K562 (cell line): ENCODE results near the gene IFI6. TPM values are rescaled to one million over a fixed set of nuclear protein-coding genes. Genes with fewer than 3 reads are reported as not detected.

Source experiments
- ATAC-seq: fragments of 200-7000 bp; cut with Tn5 transposase; 3 replicates; pipeline ENCODE4 v1.9.1; 2020; ENCODE audit warnings: moderate library complexity
- BruUV-seq: library from RNA; stranded (reverse); fragments of 400-500 nt; replicated peaks from 2 replicates; lab custom pipeline; 2021; lab: Mats Ljungman, UMichigan
- CTCF ChIA-PET: fragments of 300-600 bp; formaldehyde crosslinking; extraction: SDS; loops from one replicate; lab custom pipeline; 2021; ENCODE audit warnings: low intra/inter-chr PET ratio; lab: Yijun Ruan, JAX
- POLR2A ChIA-PET: fragments of 300-600, 350-650 bp; sonication (Branson Sonifier 250); formaldehyde crosslinking; extraction: SDS; loops from one replicate; lab custom pipeline; 2021; ENCODE audit warnings: antibody characterized with exemption, inconsistent platforms; lab: Yijun Ruan, JAX
- DNase-seq, 4 experiments: peaks; one replicate each; pipeline versions ENCODE4 v3.0.0 to v3.0.0-alpha.2; 2011 to 2018; ENCODE audit warnings: low spot score in 3 of 4, mixed read lengths in 3 of 4; ENCODE audit errors: extremely low read depth in 1 of 4
- FAIRE-seq: peaks from 2 replicates; lab custom pipeline; 2011; peaks lifted over from hg19 to GRCh38; lab: Jason Lieb, UNC
- H2AFZ ChIP-seq: 2 replicates; pipeline ENCODE4 v1.6.0; 2011; ENCODE audit warnings: low read depth, low read length, control low read depth, inconsistent platforms
- H3K27ac ChIP-seq: fragments of 200-600 bp; 3 replicates; pipeline ENCODE4 v1.8.0; 2011; ENCODE audit warnings: low read depth, mild to moderate bottlenecking, control low read depth, inconsistent platforms, low read length, moderate library complexity, mixed read lengths; ENCODE audit errors: extremely low read depth
- H3K27me3 ChIP-seq, 2 experiments: fragments of 300-600 bp in 1 of 2; 2 replicates in 1 of 2; 3 replicates in 1 of 2; pipeline versions ENCODE4 v1.6.0 to v1.8.0; 2011; ENCODE audit warnings: inconsistent platforms in 2 of 2, low read length in 2 of 2, mild to moderate bottlenecking in 1 of 2, mixed read lengths in 1 of 2, moderate library complexity in 1 of 2; ENCODE audit not compliant: control insufficient read depth in 2 of 2, insufficient read depth in 2 of 2
- H3K36me3 ChIP-seq: fragments of 300-600 bp; 3 replicates; pipeline ENCODE4 v1.8.0; 2011; ENCODE audit warnings: mild to moderate bottlenecking, low read length, inconsistent platforms; ENCODE audit not compliant: control insufficient read depth, insufficient read depth
- H3K4me1 ChIP-seq, 2 experiments: fragments of 200-600 bp in 1 of 2; replicated peaks in 1 of 2; 2 replicates in 1 of 2; 3 replicates in 1 of 2; pipeline versions ENCODE4 v1.5.1 to v1.8.0; 2011; ENCODE audit warnings: inconsistent platforms in 2 of 2, low read length in 2 of 2, mild to moderate bottlenecking in 1 of 2, mixed read lengths in 1 of 2, moderate library complexity in 1 of 2; ENCODE audit not compliant: control insufficient read depth in 2 of 2, insufficient read depth in 2 of 2
- H3K4me2 ChIP-seq: 2 replicates; pipeline ENCODE4 v1.6.1; 2011; ENCODE audit warnings: low read length, control low read depth, inconsistent platforms, mixed read lengths; ENCODE audit not compliant: insufficient read depth
- H3K4me3 ChIP-seq: fragments of 200-600 bp; sonication (generic), shearing (Covaris generic); 2 replicates; pipeline ENCODE4 v1.5.1; 2016; ENCODE audit warnings: control low read depth, inconsistent platforms
- H3K79me2 ChIP-seq: fragments of 200-600 bp; 3 replicates; pipeline ENCODE4 v1.8.0; 2011; ENCODE audit warnings: low read length, inconsistent platforms; ENCODE audit not compliant: control insufficient read depth, insufficient read depth
- H3K9ac ChIP-seq, 2 experiments: 2 replicates each; pipeline versions ENCODE4 v1.6.0 to v1.6.1; 2011; ENCODE audit warnings: low read depth in 2 of 2, low read length in 2 of 2, control low read depth in 1 of 2, inconsistent platforms in 1 of 2, mild to moderate bottlenecking in 1 of 2, mixed read lengths in 1 of 2; ENCODE audit not compliant: insufficient read depth in 1 of 2
- H3K9me1 ChIP-seq: one replicate; pipeline ENCODE4 v1.6.0; 2011; ENCODE audit warnings: inconsistent platforms, mild to moderate bottlenecking, low read length, moderate library complexity; ENCODE audit not compliant: control insufficient read depth, insufficient read depth
- H3K9me3 ChIP-seq: replicated peaks from 2 replicates; pipeline ENCODE4 v1.5.1; 2011; ENCODE audit warnings: low read depth, low read length, inconsistent platforms; ENCODE audit not compliant: control insufficient read depth, insufficient read depth
- H4K20me1 ChIP-seq: replicated peaks from 2 replicates; pipeline ENCODE4 v1.6.1; 2011; ENCODE audit warnings: low read length, inconsistent platforms, mixed read lengths; ENCODE audit not compliant: control insufficient read depth, insufficient read depth
- DIDO1 ChIP-seq: fragments of 450-650 bp; IDR thresholded peaks from 2 replicates; pipeline ENCODE4 v1.6.1; 2016; ENCODE audit warnings: low read depth, missing biosample characterization, missing genetic modification characterization
- MEIS2 ChIP-seq: fragments of 450-650 bp; IDR thresholded peaks from 2 replicates; pipeline ENCODE4 v1.6.1; 2014; ENCODE audit warnings: mild to moderate bottlenecking; ENCODE audit not compliant: partially characterized antibody
- TCF3 ChIP-seq: sonication (generic); formaldehyde crosslinking; IDR thresholded peaks from 2 replicates; pipeline ENCODE4 v1.4.0; 2020; ENCODE audit warnings: mild to moderate bottlenecking, missing genetic modification reagents
- XRCC4 ChIP-seq: IDR thresholded peaks from one replicate; pipeline ENCODE4 v1.6.1; 2011; ENCODE audit not compliant: insufficient read depth, insufficient read length; ENCODE audit errors: extremely low read depth
- WGBS: fragments of 100-300 bp; shearing (Covaris generic); methylation state at CpG from one replicate; pipeline ENCODE4 v1.1.6; 2016; ENCODE audit warnings: low coverage, mixed read lengths; ENCODE audit not compliant: insufficient coverage; ENCODE audit errors: missing lambda C conversion rate; 5-methylcytosine and 5-hydroxymethylcytosine counted together
- in situ Hi-C: fragments of 300-500 bp; cut with MboI; formaldehyde crosslinking; loops from 4 replicates; pipeline ENCODE4 v1.15.0; 2018; ENCODE audit warnings: inconsistent platforms, mixed read lengths
- intact Hi-C: fragments of 100-400 bp; cut with micrococcal nuclease; formaldehyde crosslinking; loops from 2 replicates; pipeline ENCODE4 v1.14.2; 2022
- polyA plus RNA-seq, 8 experiments: library from polyadenylated mRNA; depleted of rRNA in 4 of 8; stranded (reverse) in 5 of 8; unstranded in 3 of 8; fragments of >200 nt; fragmentation: Nextera tagmentation in 2 of 8; fragmentation: Illumina TruSeq in 1 of 8; extraction: Ambion mirVana in 2 of 8; extraction: Trizol in 1 of 8; gene quantifications; 2 replicates each; pipeline versions ENCODE4 v1.2.1 to v1.2.3, GENCODE V29; 2011 to 2014; ENCODE audit warnings: inconsistent platforms in 1 of 8, missing spikeins in 1 of 8
- total RNA-seq, 7 experiments: library from RNA; depleted of rRNA in 6 of 7; stranded (reverse); fragments of >200 nt in 6 of 7; fragmentation: Illumina TruSeq in 2 of 7; extraction: Trizol in 2 of 7; gene quantifications; 2 replicates each; pipeline versions ENCODE4 v1.2.1 to v1.2.3, GENCODE V29; 2011 to 2021; ENCODE audit warnings: low replicate concordance in 1 of 7
- TF ChIP-seq, protein P1 (sequence below): fragments of 250-450 bp; sonication (Bioruptor Pico); IDR thresholded peaks from 2 replicates; pipeline ENCODE4 v1.8.0; 2022; ENCODE audit warnings: moderate library complexity, mild to moderate bottlenecking, inconsistent platforms
- TF ChIP-seq, protein P2 (sequence below), 2 experiments: IDR thresholded peaks in 1 of 2; conservative IDR thresholded peaks in 1 of 2; 2 replicates each; pipeline ENCODE4 v1.6.1; 2016; ENCODE audit warnings: low read depth in 2 of 2, mild to moderate bottlenecking in 1 of 2, missing compliant biosample characterization in 1 of 2, missing genetic modification characterization in 1 of 2, moderate library complexity in 1 of 2
- TF ChIP-seq, protein P3 (sequence below): fragments of 450-650 bp; IDR thresholded peaks from 2 replicates; pipeline ENCODE4 v1.6.1; 2016

Gene IFI6
- total and polyA plus RNA-seq, 9 of the 15 experiments (the other 6 are each of a cell fraction or from before 2014, with no cell fraction given) = 0.17 to 4.5 (median 2.2) TPM

DNA sequence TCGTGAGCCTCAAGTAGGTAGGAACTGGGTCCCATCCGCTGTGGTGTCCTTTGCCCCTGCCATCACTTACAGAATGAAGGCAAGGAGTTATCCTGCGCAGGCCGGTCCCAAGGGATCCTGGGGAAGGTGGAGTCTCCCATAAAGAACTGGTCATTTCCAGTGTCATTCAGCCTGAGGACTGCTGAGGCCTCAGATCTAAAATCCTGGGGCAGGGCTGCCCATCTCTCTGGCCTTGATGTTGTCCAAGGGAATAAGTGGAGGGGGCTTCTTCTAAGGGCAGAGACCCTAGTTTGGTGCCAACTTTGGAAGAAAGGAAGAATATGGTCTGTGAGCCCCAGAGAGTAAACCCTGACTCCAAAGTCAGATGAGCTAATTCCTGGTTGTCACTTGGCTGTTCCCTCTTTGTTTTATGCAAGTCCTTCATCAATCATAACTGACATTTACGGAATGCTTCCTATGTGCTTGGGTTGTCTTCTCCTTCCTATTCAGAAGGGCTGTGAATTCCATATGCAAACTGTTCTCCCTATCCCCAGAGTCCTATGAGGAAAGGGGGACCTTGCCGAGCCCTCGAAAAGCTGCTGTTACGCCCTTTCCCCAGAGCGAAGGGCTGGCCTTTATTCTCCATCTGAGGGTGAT is 6.9 kb downstream of the IFI6 start:
- CTCF ChIA-PET = interaction anchor here (8.3 kb wide), 1 partner anchor 57 kb away, joined by 157 read pairs; no protein-coding TSS in a partner anchor
- no peak for ATAC-seq
- POLR2A ChIA-PET = interaction anchor here (0.6 to 1.0 kb wide), 3 partner anchors 55 to 375 kb away, joined by 3 read pairs; no protein-coding TSS in a partner anchor

More for the DNA sequence above, 6.9 kb downstream of the IFI6 start:
- Histone ChIP-seq H3K9ac (no peak overlapping the region), H3K4me3 (no peak overlapping the region), H3K27ac (no peak overlapping the region), H3K27me3 (no peaks in the 10 kb centered on the region), H4K20me1 (no peaks in the 10 kb centered on the region), H3K4me2 (no peak overlapping the region), H3K9me3 (no peaks in the 10 kb centered on the region), H3K79me2 (no peaks in the 10 kb centered on the region), H3K36me3 (no peaks in the 10 kb centered on the region), H3K4me1 (peaks cover 27 to 31% of the 10 kb centered on the region in 2 experiments), H2AFZ (no peak overlapping the region), H3K9me1 (no peaks in the 10 kb centered on the region)
- BruUV-seq = no TSS peak
- intact Hi-C loops = loop anchor here (5.0 to 10.0 kb wide), 2 partner anchors 167 to 620 kb away; partner anchors contain the start of gene PPP1R8
- WGBS = 80% methylated on average over 7 of the region's 9 CpGs
- no peak for FAIRE-seq
- in situ Hi-C loops = loop anchor here (5.0 kb wide), 1 partner anchor 563 kb away; no protein-coding TSS in a partner anchor
- TF ChIP-seq, protein P1, sequence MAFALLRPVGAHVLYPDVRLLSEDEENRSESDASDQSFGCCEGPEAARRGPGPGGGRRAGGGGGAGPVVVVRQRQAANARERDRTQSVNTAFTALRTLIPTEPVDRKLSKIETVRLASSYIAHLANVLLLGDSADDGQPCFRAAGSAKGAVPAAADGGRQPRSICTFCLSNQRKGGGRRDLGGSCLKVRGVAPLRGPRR = no peak
- TF ChIP-seq MEIS2 = peak; percentile 74
- TF ChIP-seq, protein P2, sequence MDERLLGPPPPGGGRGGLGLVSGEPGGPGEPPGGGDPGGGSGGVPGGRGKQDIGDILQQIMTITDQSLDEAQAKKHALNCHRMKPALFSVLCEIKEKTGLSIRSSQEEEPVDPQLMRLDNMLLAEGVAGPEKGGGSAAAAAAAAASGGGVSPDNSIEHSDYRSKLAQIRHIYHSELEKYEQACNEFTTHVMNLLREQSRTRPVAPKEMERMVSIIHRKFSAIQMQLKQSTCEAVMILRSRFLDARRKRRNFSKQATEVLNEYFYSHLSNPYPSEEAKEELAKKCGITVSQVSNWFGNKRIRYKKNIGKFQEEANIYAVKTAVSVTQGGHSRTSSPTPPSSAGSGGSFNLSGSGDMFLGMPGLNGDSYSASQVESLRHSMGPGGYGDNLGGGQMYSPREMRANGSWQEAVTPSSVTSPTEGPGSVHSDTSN (CRISPR knock-in tag; IDR thresholded peaks at IDR 0.05; ENCODE audit: low read depth) = no peak
- TF ChIP-seq, protein P2 (tag; conservative IDR thresholded peaks at IDR 0.05; ENCODE audit: low read depth) = peak; percentile 38; the same call in 1 of the 2 replicates
- no peak for TF ChIP-seq DIDO1 (tag)
- TF ChIP-seq, protein P3, sequence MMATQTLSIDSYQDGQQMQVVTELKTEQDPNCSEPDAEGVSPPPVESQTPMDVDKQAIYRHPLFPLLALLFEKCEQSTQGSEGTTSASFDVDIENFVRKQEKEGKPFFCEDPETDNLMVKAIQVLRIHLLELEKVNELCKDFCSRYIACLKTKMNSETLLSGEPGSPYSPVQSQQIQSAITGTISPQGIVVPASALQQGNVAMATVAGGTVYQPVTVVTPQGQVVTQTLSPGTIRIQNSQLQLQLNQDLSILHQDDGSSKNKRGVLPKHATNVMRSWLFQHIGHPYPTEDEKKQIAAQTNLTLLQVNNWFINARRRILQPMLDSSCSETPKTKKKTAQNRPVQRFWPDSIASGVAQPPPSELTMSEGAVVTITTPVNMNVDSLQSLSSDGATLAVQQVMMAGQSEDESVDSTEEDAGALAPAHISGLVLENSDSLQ = peak; percentile 11; the same call in 1 of the 2 replicates
- TF ChIP-seq TCF3 (CRISPR knock-in tag) = no peak
- TF ChIP-seq XRCC4 = no peak
- no peak for DNase-seq
